Measurements from ENCODE around the gene CFAP100. TPM values are rescaled to one million over a fixed set of nuclear protein-coding genes. Genes with fewer than 3 reads are reported as not detected.

CFAP100 gene
- total RNA-seq, 1 donor from 2014 or later: 4.3 TPM

DNA sequence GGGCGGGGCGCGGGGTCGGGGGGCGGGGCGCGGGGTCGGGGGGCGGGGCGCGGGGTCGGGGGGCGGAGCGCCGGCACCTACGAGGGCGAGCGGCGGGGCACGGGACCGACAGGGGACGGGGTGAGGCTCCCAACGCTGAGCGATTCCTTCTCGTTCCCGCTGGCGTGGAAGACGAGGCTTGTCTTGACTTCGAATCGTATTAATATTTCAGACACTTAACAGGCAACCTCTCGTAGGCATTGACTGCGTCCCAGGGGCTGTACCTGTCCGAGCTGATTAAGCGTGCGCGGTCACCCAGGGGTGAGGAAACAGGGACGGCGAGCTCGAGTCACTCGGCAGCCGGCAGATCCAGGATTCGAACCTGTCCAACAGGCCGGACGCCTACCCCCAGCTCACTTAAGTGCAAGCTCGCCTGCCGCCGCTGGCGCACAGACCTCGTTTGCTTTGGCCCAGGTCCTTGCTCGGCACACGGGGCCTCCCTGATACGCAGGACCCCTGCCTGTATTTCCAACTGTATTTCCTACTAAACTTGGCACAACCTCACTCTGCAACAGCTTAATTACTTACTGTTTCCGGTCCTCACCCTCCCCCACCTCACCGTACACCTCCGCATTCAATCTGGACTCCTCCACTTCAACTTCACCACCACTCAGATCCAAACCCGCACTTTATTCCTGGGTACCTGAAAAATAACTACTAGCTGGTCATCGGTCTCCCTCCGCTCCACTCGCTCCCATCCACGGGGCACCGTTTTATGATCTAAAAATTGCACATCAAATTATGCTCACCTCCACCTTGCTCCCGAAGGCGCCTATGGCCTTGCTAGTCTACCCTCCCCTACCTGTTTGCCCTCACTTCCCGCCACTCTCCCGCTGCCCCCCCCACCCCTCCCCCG lies 81.7 kb downstream of the CFAP100 start:
- peak overlapping the region; percentile 87 for H3K4me3 Mint-ChIP-seq
- H3K9me3 Mint-ChIP-seq: no peaks in the 10 kb centered on the region
- H3K27me3 Mint-ChIP-seq: no peaks in the 10 kb centered on the region
- peak overlapping the region; percentile 94 for H3K27ac Mint-ChIP-seq
- peaks cover 33% of the 10 kb centered on the region for H3K4me1 Mint-ChIP-seq (ENCODE audit: unreplicated experiment)
- no peak for DNase-seq (ENCODE audit: extremely low spot score, unreplicated experiment)
- peaks cover 9% of the 10 kb centered on the region for H3K36me3 Mint-ChIP-seq
- TF ChIP-seq, protein P1, sequence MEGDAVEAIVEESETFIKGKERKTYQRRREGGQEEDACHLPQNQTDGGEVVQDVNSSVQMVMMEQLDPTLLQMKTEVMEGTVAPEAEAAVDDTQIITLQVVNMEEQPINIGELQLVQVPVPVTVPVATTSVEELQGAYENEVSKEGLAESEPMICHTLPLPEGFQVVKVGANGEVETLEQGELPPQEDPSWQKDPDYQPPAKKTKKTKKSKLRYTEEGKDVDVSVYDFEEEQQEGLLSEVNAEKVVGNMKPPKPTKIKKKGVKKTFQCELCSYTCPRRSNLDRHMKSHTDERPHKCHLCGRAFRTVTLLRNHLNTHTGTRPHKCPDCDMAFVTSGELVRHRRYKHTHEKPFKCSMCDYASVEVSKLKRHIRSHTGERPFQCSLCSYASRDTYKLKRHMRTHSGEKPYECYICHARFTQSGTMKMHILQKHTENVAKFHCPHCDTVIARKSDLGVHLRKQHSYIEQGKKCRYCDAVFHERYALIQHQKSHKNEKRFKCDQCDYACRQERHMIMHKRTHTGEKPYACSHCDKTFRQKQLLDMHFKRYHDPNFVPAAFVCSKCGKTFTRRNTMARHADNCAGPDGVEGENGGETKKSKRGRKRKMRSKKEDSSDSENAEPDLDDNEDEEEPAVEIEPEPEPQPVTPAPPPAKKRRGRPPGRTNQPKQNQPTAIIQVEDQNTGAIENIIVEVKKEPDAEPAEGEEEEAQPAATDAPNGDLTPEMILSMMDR (conservative IDR thresholded peaks at IDR 0.05): no peak

DNA sequence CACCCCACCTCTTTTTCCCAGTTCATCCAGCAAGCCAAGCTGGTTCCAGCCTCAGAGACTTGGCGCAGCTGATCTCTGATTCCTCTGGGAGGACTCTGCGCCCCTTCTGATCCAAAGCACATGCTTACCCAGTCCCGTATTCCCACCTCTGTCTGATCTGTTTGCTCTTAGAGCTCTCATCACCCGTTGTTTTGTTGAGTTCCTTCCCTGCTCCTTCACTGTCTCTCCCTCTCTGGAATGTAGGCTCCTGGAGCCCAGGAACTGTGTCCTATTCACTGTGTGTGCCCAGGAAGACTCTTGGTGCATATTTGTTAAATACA lies 82.3 kb downstream of the CFAP100 start:
- Mint-ChIP-seq H3K4me1 (ENCODE audit: unreplicated experiment) (peaks cover 35% of the 10 kb centered on the region), H3K27me3 (no peaks in the 10 kb centered on the region), H3K4me3 (peak overlapping the region; percentile 81), H3K9me3 (no peaks in the 10 kb centered on the region), H3K27ac (peak overlapping the region; percentile 94), H3K36me3 (peaks cover 9% of the 10 kb centered on the region)
- DNase-seq (ENCODE audit: extremely low spot score, unreplicated experiment): no peak
- TF ChIP-seq, protein P1 (conservative IDR thresholded peaks at IDR 0.05): no peak

DNA sequence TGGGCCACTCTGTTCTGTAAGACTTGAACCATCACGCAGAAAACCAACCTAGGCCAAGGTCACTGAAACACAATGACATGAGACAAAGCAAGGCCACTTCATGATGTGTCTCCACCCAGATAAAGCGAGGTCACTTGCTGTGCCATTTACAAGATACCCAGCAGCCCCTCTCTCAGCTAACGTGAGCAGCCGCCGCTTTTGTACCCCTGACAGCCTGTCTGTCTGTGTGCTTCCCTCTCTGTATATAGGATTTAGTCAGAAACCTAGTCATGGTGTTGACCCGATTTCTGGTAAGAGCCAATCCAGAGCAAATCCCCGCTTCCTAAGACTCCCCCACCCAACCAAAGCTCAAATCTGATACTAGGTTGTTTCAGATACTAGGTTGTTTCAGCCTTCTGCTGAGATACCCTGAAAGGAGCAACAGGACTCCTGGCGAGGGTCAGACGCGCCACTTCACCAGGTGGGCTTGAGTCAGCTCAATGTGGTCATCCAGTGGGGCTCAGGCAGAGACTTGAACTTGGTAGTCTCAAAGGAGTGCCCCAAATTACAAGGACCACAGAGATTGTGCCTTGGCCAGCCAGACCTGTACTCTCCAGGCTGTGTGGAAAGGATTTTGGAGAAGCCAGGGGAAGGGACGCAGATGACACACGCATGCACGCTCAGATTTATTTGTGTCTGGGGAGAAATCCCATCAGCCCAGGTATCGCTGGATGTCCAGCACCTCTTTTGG lies 84.0 kb downstream of the CFAP100 start:
- H3K9me3 Mint-ChIP-seq: no peaks in the 10 kb centered on the region
- TF ChIP-seq, protein P1 (conservative IDR thresholded peaks at IDR 0.05): no peak
- no peak overlapping the region for H3K27ac Mint-ChIP-seq
- H3K4me1 Mint-ChIP-seq (ENCODE audit: unreplicated experiment): peaks cover 21% of the 10 kb centered on the region
- no peaks in the 10 kb centered on the region for H3K36me3 Mint-ChIP-seq
- H3K27me3 Mint-ChIP-seq: no peaks in the 10 kb centered on the region
- DNase-seq (ENCODE audit: extremely low spot score, unreplicated experiment): no peak
- no peak overlapping the region for H3K4me3 Mint-ChIP-seq

DNA sequence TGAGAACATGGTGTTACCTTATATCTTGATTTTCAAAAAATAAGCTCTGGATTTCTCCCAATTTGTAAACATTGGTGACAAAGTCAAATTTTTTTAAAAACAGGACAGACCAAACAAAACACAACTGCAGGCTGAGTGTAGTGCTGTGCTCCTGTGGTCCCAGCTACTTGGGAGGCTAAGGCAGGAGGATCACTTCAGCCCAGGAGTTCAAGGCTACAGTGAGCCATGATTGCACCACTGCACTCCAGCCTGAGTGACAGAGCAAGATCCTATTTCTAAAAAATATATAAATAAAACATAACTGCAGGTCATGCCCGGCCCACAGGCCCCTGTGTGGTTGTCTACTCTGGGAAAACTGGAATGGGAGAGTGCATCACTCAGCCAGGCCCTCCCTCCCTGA lies 84.9 kb downstream of the CFAP100 start:
- Mint-ChIP-seq H3K27me3 (no peaks in the 10 kb centered on the region), H3K4me3 (no peak overlapping the region), H3K4me1 (ENCODE audit: unreplicated experiment) (peaks cover 23% of the 10 kb centered on the region), H3K36me3 (no peaks in the 10 kb centered on the region), H3K27ac (no peak overlapping the region), H3K9me3 (no peaks in the 10 kb centered on the region)
- DNase-seq (ENCODE audit: extremely low spot score, unreplicated experiment): no peak
- TF ChIP-seq, protein P1 (conservative IDR thresholded peaks at IDR 0.05): no peak

DNA sequence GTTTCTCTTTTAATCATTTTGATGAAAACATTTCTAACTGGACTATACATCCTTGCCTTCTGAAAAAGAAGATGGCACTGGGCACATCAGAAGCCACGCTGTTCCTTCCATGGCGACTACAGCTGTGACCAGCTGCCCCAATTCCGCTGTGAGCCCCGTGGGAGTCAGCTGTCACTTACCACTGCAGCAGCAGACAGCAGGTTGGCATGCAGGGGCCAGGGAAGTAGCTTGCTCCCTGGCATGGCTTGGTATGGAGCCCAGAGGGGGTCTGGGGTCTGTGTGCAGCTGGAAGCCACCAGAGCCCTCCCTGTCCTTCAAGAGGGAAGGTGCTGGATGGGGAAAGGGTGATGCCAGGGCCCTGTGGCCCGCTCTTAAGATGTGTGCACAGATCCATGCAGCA lies 85.5 kb downstream of the CFAP100 start:
- no peaks in the 10 kb centered on the region for H3K36me3 Mint-ChIP-seq
- H3K9me3 Mint-ChIP-seq: no peaks in the 10 kb centered on the region
- peaks cover 23% of the 10 kb centered on the region for H3K4me1 Mint-ChIP-seq (ENCODE audit: unreplicated experiment)
- no peaks in the 10 kb centered on the region for H3K27me3 Mint-ChIP-seq
- H3K4me3 Mint-ChIP-seq: no peak overlapping the region
- TF ChIP-seq, protein P1 (conservative IDR thresholded peaks at IDR 0.05): no peak
- H3K27ac Mint-ChIP-seq: no peak overlapping the region
- DNase-seq (ENCODE audit: extremely low spot score, unreplicated experiment): no peak

Data from type B pancreatic cell (in vitro differentiated cells).